Keratinocyte (primary cell): ENCODE data around the gene TYR. TPM values are rescaled to one million over a fixed set of nuclear protein-coding genes. Genes with fewer than 3 reads are reported as not detected.
"Not testable (repeated sequence)": the region's sequence is repeated elsewhere in the genome, so short reads cannot be mapped to it uniquely, and the experiment has no call there.

Experiments
- DNase-seq: peaks from one replicate; pipeline ENCODE4 v3.0.0-alpha.2; 2011; ENCODE audit warnings: low read depth, missing footprints, low spot score
- FAIRE-seq: peaks from 2 replicates; lab custom pipeline; 2011; peaks lifted over from hg19 to GRCh38; lab: Jason Lieb, UNC
- H2AFZ ChIP-seq: 2 replicates; pipeline ENCODE4 v1.6.0; 2012; ENCODE audit warnings: low read length, control low read depth, inconsistent platforms; ENCODE audit not compliant: control insufficient read depth
- H3K27ac ChIP-seq: 2 replicates; pipeline ENCODE4 v1.5.1; 2011; ENCODE audit warnings: low read length; ENCODE audit not compliant: control insufficient read depth, insufficient read depth
- H3K27me3 ChIP-seq: 3 replicates; pipeline ENCODE4 v1.6.0; 2011; ENCODE audit warnings: low read length; ENCODE audit not compliant: control insufficient read depth, insufficient read depth; ENCODE audit errors: extremely low read depth
- H3K36me3 ChIP-seq, 2 experiments: 2 replicates in 1 of 2; 3 replicates in 1 of 2; pipeline ENCODE4 v1.5.1; 2011; ENCODE audit warnings: low read length in 2 of 2, mild to moderate bottlenecking in 1 of 2; ENCODE audit not compliant: control insufficient read depth in 2 of 2, insufficient read depth in 2 of 2; ENCODE audit errors: extremely low read depth in 1 of 2
- H3K4me1 ChIP-seq: 3 replicates; pipeline ENCODE4 v1.5.1; 2011; ENCODE audit warnings: low read length; ENCODE audit not compliant: control insufficient read depth, insufficient read depth; ENCODE audit errors: extremely low read depth
- H3K4me2 ChIP-seq: 3 replicates; pipeline ENCODE4 v1.6.0; 2011; ENCODE audit warnings: low read depth, low read length; ENCODE audit not compliant: control insufficient read depth, insufficient read depth; ENCODE audit errors: extremely low read depth
- H3K4me3 ChIP-seq, 3 experiments: fragments of 200-600 bp in 1 of 3; sonication (generic) in 1 of 3; 2 replicates in 2 of 3; 3 replicates in 1 of 3; pipeline ENCODE4 v1.5.1; 2011 to 2016; ENCODE audit warnings: low read length in 3 of 3, mild to moderate bottlenecking in 3 of 3, control low read depth in 2 of 3, inconsistent platforms in 1 of 3, low read depth in 1 of 3, mixed read lengths in 1 of 3, mixed run types in 1 of 3, moderate library complexity in 1 of 3; ENCODE audit not compliant: control insufficient read depth in 2 of 3, insufficient read depth in 2 of 3; ENCODE audit errors: extremely low read depth in 1 of 3
- H3K79me2 ChIP-seq: 2 replicates; pipeline ENCODE4 v1.6.0; 2012; ENCODE audit warnings: low read length; ENCODE audit not compliant: control insufficient read depth, insufficient read depth
- H3K9ac ChIP-seq: 3 replicates; pipeline ENCODE4 v1.6.0; 2011; ENCODE audit warnings: low read length; ENCODE audit not compliant: control insufficient read depth, insufficient read depth; ENCODE audit errors: extremely low read depth
- H3K9me1 ChIP-seq: 3 replicates; pipeline ENCODE4 v1.6.0; 2011; ENCODE audit warnings: low read length; ENCODE audit not compliant: control insufficient read depth, insufficient read depth; ENCODE audit errors: extremely low read depth
- H3K9me3 ChIP-seq: 2 replicates; pipeline ENCODE4 v1.5.1; 2012; ENCODE audit warnings: low read depth, low read length; ENCODE audit not compliant: control insufficient read depth
- H4K20me1 ChIP-seq: 3 replicates; pipeline ENCODE4 v1.6.0; 2011; ENCODE audit warnings: low read length; ENCODE audit not compliant: control insufficient read depth, insufficient read depth; ENCODE audit errors: extremely low read depth
- CTCF ChIP-seq, 3 experiments: IDR thresholded peaks in 1 of 3; conservative IDR thresholded peaks in 1 of 3; optimal IDR thresholded peaks in 1 of 3; 2 replicates in 2 of 3; 3 replicates in 1 of 3; pipeline versions ENCODE3 to v1.5.1; 2011; ENCODE audit warnings: low read length in 3 of 3, mild to moderate bottlenecking in 3 of 3, moderate library complexity in 2 of 3, control low read depth in 1 of 3, inconsistent platforms in 1 of 3; ENCODE audit not compliant: insufficient read depth in 2 of 3; ENCODE audit errors: extremely low read depth in 1 of 3
- EZH2 ChIP-seq: IDR thresholded peaks from one replicate; pipeline ENCODE4 v1.6.1; 2012; ENCODE audit warnings: inconsistent platforms, mild to moderate bottlenecking, low read length, moderate library complexity
- dilution Hi-C: fragments of 300-500 bp; cut with MboI; formaldehyde crosslinking; loops from one replicate; pipeline ENCODE4 v1.7.0; 2020; ENCODE audit warnings: low sequenced_read_pairs; ENCODE audit not compliant: extremely low pct_ligation_motif_present
- polyA plus RNA-seq, 5 experiments: library from polyadenylated mRNA; depleted of rRNA in 3 of 5; stranded (reverse) in 3 of 5; stranded (forward) in 1 of 5; unstranded in 1 of 5; fragments of >200 nt; gene quantifications; 1 replicate in 1 of 5; 2 replicates in 3 of 5; 3 replicates in 1 of 5; pipeline versions ENCODE4 v1.2.1 to v1.2.3, GENCODE V29; 2011 to 2012; ENCODE audit warnings: missing spikeins in 2 of 5, low read depth in 1 of 5, low replicate concordance in 1 of 5

The TYR gene
- polyA plus RNA-seq, 1 donor (not counting 4 experiments of a cell fraction or from before 2014, with no cell fraction given) = 0.03 TPM

- H3K79me2 ChIP-seq = no peaks in the 10 kb centered on the region
- no peak overlapping the region for H3K9ac ChIP-seq
- H3K4me2 ChIP-seq = no peak overlapping the region
- H3K9me3 ChIP-seq = no peaks in the 10 kb centered on the region
- TF ChIP-seq EZH2 (no peak), CTCF (optimal IDR thresholded peaks at IDR 0.05 in 1 of 3, IDR thresholded peaks at IDR 0.05 in 1 of 3, conservative IDR thresholded peaks at IDR 0.05 in 1 of 3; ENCODE audit: extremely low read depth in 1 of 3, insufficient read depth in 2 of 3, low read length in 3 of 3) (no peak)
- no peaks in the 10 kb centered on the region for H4K20me1 ChIP-seq
- no peaks in the 10 kb centered on the region for H3K27me3 ChIP-seq
- H3K4me1 ChIP-seq = no peaks in the 10 kb centered on the region
- dilution Hi-C loops = no loop called here
- H3K27ac ChIP-seq = no peak overlapping the region
- no peak for DNase-seq
- no peaks in the 10 kb centered on the region for H3K9me1 ChIP-seq
- no peak overlapping the region for H3K4me3 ChIP-seq
- FAIRE-seq = no peak
- no peak overlapping the region for H2AFZ ChIP-seq
- H3K36me3 ChIP-seq = no peaks in the 10 kb centered on the region
These were observed 71.5 kb downstream of the TYR start for GRCh38 chr11:89249196-89249595.

GRCh38 chr11:89261483-89261882 is 83.8 kb downstream of the TYR start:
- H3K27ac ChIP-seq, FAIRE-seq, dilution Hi-C loops, H3K79me2 ChIP-seq, H3K27me3 ChIP-seq, H3K4me3 ChIP-seq, H3K4me2 ChIP-seq, H3K9me3 ChIP-seq, H3K9me1 ChIP-seq, H2AFZ ChIP-seq, H3K36me3 ChIP-seq, H4K20me1 ChIP-seq, DNase-seq, H3K4me1 ChIP-seq, H3K9ac ChIP-seq: not testable (repeated sequence)

GRCh38 chr11:89267660-89268302 is 90.1 kb downstream of the TYR start:
- Histone ChIP-seq H3K27ac (no peak overlapping the region), H3K9me3 (no peaks in the 10 kb centered on the region), H3K36me3 (no peaks in the 10 kb centered on the region), H3K27me3 (no peaks in the 10 kb centered on the region), H3K9ac (no peak overlapping the region), H3K9me1 (no peaks in the 10 kb centered on the region), H3K4me3 (no peak overlapping the region), H2AFZ (no peak overlapping the region), H3K4me2 (no peak overlapping the region), H4K20me1 (no peaks in the 10 kb centered on the region), H3K79me2 (no peaks in the 10 kb centered on the region), H3K4me1 (no peaks in the 10 kb centered on the region)
- DNase-seq (no peak), FAIRE-seq (no peak)
- dilution Hi-C loops = no loop called here
- no peak for TF ChIP-seq EZH2
- no peak for TF ChIP-seq CTCF (optimal IDR thresholded peaks at IDR 0.05 in 1 of 3, IDR thresholded peaks at IDR 0.05 in 1 of 3, conservative IDR thresholded peaks at IDR 0.05 in 1 of 3; ENCODE audit: extremely low read depth in 1 of 3, insufficient read depth in 2 of 3, low read length in 3 of 3)

GRCh38 chr11:89272540-89273088 is 94.9 kb downstream of the TYR start:
- H4K20me1 ChIP-seq, H2AFZ ChIP-seq, H3K4me1 ChIP-seq, H3K36me3 ChIP-seq, H3K27ac ChIP-seq, H3K4me2 ChIP-seq, H3K9me3 ChIP-seq, DNase-seq, H3K9me1 ChIP-seq, FAIRE-seq, H3K27me3 ChIP-seq, dilution Hi-C loops, H3K79me2 ChIP-seq, H3K4me3 ChIP-seq, H3K9ac ChIP-seq: not testable (repeated sequence)
